Stimulated activated CD8-positive, alpha-beta memory T cell treated with anti-CD3 and anti-CD28 coated beads, Interleukin-4, amount 100 ng/mL, for 48 hours (primary cell): Measurements from ENCODE around the gene NUFIP1.
"Not testable (repeated sequence)": the region's sequence is repeated elsewhere in the genome, so short reads cannot be mapped to it uniquely, and the experiment has no call there.

Experiments
- DNase-seq: peaks from one replicate; pipeline ENCODE4 v3.0.0-alpha.2; 2020

The NUFIP1 gene

DNA sequence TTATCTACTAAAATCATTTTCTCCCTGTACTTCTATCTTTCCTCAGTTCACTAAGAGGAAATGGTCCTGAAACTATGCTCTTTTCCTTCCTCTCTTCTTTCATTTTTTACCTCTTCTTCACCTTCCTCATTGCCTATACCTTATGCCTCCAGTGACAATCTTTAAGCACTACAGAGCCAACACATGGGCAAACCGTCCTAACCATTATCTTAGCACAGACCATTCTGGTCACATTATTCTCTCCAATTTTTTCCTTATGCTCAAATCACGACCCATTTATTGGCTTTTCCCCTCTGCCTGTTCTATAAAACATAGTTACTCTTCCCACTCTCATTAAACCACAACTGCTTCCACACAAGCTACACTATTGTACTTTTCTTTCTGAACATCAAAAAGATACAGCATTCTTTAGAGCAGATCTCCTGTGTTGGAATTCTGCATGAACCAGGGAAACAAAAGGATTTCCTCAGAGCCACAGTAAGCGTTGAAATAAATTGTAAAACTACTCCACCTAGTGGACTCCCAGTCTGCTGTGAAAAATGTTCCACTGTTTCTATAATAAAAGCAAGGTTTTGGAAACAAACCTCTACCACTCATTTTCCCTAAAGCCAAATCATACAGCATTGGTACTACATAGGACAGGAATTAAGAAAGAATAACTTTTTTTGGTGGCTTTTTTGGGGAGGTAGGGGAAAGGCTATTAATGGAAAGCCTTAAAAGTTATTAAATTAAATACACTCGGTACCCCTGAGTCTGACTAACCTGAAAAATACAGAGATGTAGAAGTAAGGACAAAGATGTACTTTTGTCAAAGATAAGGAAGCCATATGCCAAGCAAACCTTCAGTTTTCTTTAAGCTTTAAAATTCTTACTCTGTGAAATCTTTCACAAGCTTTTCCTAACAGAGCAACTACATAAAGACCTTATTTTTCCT lies 19.5 kb downstream of the NUFIP1 start:
- DNase-seq = no peak

DNA sequence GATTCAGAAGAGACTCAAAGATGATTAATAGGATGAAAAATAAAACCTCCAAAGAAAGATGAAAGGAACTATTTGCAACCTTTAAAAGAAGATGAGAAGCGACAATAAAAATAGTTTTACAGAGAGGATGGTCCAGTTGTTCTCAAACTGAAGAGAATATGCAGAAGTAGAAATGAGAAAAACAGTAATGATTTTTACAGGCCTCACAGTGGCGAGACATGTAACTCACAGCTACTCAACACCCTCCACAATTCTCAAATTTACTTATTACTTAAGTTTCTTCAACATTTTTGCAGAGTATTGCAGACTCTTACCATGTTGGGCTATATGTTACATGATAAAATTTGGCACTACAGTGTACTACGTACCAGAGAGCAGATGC lies 20.8 kb downstream of the NUFIP1 start:
- no peak for DNase-seq

DNA sequence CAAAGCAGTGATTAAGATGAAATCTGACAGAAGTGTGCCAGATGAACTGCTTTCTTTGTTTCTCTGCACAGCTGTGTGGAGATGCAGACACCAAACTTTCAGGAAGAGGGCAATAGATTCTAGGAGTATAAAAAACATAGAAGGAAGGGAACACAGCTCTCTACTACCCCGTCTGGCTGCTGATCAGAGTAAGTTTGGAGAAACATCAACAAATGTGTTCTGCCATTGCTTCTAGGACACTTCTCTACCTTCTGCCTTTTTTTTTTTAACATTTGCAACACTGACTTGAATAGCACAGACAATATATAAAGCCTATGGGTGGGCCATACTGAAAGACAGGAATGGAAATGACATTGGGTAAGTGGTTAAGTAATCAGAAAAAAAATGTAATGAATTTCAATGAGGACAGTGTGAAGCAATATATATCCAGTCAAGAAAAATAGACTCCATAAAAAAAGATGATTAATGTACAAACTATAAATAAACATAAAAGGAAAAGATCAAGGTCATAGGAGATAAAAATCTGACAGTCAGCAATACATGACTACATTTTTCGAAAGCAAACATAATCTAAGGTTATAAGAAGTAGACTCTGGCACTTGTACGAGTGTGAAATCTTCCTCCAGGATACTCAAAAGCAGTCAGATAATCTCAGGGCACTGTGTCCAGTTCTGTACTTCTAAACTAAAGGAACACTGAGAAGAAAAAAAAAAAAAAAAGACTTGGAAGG lies 21.4 kb downstream of the NUFIP1 start:
- DNase-seq = no peak

DNA sequence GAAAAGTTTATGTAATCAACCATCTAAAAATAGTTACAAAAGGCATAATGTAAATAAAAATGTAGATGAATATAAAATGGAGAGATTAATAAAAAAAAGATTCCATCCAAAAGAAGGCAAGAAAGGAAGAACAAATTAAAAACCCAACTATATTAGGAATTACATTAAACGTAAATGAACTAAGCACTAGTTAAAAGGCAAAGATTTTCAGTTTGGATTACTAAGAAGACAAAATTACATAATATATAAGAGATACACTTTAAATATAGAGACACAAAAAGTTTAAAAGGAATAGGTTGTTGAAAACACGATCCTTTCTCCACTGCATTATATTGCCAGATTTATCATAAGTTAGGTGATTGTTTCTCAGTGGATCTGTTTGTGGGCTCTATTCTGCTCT lies 27.3 kb downstream of the NUFIP1 start:
- no peak for DNase-seq

DNA sequence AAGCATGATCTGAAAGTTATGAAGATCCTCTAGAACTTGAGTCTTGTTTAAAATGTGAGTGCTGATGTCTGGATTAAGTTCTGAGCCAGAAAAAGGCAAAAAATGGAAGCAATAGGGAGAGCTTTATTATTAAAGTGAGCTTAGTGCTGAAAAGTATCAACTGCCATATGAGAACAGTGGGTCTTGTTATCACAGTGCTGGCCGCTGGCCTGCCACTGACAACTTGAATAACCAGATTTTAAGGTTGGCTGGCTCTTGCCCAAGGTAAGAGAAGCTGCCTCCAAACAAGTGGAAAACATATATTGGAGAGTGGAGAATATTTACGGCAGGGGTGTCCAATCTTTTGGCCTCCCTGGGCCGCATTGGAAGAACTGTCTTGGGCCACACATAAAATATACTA lies 33.9 kb downstream of the NUFIP1 start:
- DNase-seq = no peak

DNA sequence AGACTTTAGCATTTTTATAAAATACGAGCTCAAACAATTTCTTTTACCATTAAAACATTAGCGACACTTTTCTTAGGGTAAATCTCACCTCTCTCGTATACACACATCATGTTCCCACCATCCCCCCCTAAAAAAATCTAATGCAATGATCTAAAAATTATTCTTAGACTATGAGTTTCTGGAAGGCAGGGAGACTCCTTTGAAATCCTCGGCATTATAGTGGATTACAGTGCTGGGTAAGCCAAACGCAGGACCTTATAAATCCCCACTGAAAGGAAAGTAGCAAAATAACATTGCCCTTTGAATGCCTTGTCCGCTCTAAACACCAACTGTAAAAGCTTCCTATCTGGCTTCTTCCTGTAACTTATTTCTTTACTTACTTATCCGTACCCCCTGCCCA lies 35.0 kb downstream of the NUFIP1 start:
- DNase-seq = no peak

DNA sequence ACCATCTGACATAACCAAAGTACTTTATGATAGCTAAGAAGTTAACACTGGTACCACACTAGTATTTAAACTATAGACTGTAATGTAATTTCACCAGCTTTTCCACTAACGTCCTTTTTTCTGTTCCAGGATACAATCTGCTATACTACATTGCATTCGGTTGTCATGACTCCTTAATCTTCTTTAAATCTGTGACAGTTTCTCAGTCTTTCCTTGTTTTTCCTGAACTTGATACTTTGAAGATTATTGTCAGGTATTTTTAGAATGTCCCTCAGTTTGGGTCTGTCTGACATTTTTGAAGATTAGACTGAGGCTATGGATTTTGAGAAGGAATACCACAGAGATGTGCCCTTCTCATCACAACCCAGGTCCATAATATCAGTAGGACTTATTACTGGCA lies 36.6 kb downstream of the NUFIP1 start:
- DNase-seq = no peak

DNA sequence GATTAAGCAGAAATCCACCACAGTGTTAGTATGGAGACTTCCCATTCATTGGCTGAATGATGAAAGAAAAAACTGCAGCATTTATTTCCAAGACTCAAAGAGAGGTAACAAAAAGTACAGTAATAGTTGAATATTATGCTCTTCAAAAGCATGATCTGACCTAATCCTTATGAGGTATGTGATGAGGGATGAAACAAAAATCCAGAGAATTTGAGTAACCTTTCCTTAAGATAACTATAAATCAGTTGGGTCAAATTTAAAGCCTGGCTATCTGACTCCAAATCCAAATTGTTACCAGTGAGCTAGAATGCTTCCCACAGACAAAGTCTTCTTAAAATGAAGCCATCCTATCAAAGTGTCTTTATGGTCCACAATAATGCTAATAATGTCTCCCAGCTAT lies 38.1 kb downstream of the NUFIP1 start:
- DNase-seq = no peak

DNA sequence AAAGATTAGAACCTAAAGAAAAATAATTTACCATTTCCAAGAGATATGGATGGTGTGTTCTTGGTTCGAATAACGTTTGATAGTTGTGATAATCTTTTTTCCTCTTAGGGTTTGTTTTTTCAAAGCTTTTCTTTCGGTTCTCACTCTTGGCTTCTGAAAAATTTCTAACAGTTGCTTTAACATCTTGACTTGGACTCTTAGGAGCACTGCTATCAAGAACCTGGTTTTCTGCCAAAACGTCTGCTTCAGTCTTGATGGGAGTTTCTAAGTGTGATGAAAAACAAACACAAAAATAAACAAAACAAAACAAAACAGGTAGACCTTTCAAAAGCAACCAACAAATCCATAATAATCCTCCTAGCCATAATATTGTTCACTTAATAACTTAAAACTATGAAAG lies 45.9 kb downstream of the NUFIP1 start:
- not testable (repeated sequence) for DNase-seq

DNA sequence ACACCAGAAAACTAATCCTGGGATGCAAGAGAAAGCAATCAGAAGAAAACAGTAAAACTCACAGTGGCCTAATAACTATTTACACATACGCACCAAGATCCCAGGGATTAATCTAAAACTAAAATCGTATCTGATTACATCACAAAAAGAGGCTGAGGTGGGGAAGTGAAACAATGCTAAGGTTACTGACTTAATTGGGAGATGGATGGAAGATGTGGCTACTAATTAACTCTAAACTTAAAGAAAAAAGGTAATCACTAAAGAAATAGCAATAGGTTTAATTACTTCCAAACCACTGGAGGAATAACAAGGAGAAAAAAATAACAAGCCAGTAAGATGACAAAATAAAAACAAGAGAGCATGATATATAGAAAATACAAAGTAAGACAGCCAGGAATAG lies 50.4 kb downstream of the NUFIP1 start:
- DNase-seq = no peak

DNA sequence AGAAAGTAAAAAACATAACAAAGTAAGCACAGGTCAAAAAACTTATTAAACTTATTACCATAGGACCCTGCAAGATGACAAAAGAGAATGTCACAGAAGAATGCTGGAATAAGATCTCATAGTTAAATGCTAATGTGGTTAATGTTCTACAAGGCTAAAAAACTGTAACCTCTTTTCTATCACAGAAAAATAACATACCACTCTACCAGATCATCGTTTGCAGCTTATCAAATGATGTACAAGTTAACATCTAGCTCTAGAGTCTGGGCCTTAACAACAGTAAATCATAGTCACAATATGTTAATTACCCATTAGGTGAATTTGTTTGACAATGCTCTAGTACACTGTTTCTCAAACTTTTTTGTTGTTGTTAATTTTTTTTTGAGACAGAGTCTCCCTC lies 53.0 kb downstream of the NUFIP1 start:
- DNase-seq = no peak

DNA sequence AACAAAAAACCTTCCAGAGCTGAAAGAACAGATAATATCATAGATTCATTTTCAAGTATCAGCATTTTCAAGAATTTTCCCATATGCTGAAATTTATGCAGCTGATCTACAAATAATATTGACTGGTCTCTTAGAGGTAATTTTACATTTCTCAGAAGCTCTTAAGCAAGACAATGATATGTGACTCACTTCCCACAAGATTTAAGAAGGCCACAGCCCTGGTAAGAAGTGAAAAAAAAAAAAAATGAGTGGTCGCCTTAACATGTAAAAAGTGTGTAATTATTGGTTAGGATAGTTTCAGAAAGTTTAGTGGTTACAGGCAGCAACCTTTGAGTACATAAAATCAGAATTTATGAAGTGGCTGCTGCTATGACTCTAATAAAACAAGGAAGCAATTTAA lies 54.5 kb downstream of the NUFIP1 start:
- DNase-seq = no peak

DNA sequence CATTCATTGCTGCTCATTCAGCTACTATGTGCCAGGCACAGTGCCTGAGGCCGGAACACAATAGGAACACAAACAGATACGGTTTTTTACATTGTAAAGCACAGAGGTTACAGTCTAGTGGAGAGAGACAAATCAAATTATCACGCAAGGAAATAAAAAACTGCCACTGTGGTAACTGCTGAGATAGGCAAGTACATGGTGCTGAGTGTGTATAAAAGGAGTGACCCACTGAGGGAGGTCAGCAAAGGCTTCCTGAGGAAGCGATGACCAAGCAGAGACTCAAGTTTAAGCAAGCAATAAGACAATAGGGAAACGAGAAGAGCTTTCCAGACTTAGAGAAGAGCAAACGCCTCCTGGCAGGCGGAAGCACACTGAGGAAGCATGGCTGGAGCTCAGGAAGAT lies 56.4 kb downstream of the NUFIP1 start:
- DNase-seq = no peak

DNA sequence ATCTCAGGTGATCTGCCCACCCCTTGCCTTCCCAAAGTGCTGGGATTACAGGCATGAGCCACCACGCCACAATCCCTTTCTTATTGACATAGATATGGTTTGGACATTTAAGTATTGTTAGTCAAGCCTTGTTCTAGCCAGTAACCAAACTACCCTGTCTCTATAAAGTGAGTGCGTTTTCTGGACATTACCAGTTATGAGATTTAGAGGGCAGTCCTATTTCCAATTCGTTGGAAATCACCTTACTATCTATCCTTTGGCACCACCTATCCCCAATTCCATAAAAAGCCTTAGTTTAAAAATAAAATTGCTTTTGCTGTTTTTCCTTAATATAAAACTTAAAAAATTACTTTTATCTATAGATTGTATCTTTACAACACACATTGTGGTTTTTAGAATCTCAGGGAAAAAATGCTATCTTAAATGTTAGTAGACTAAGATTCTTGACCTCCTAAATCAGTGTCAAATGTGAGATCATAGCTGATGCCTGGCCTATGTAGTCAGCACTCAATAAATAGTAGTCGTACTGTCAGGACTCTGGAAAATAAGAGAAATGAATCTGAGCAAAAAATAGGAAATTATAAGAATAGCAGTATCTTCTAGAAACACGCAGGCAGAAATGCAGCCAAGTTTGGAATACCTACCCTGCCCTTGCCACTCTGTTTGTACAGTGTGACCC lies 57.0 kb downstream of the NUFIP1 start:
- DNase-seq = no peak

DNA sequence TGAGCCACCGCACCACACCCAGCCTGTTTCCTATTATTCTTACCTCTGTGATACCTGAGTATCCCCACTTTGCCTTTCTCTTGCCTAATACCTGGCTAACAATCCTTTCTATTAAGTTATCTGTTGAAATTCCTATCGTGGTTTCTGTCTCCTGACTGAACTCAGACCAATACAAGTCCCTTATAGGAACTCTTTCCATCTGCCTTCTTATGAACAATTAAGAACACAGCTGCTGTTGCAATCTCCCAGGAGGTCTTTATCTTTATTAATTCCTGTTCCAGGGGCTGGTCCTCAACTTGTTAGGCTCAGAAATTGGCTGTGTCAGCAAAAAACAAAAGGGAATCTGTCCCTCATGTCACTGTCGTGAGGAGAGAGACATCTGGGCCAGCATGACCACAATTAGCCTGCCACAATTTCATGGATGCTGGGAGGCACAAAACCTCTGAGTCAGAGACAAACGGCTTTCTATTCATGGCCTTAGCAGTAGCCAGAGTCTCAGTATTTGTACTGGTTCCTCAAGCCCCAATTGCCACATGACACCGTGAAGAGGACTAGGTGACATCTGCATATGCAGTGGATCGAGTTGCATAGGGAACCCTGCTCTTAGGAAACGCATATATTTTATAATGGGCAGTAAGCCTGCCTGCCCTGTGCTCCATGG lies 58.2 kb downstream of the NUFIP1 start:
- DNase-seq = no peak

DNA sequence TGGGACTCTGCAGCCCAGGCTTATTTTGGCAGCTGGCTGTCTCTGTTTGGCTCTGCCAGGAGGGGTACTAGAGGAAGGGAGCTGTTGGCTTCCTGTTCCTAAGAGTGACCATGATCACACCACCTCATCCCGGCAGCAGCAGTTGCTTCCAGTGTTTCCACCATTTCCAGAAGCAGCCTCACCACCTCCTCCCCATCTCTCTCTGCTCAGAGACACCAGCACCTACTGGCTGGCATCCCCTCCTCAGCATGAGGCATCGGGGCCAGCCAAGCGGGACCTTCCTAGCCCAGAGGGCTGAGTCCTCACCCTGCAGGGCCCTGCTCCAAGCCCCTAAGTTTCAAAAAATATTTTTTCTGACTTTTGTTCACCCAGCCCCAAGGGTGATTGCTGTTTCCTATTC lies 59.0 kb downstream of the NUFIP1 start:
- DNase-seq = no peak

DNA sequence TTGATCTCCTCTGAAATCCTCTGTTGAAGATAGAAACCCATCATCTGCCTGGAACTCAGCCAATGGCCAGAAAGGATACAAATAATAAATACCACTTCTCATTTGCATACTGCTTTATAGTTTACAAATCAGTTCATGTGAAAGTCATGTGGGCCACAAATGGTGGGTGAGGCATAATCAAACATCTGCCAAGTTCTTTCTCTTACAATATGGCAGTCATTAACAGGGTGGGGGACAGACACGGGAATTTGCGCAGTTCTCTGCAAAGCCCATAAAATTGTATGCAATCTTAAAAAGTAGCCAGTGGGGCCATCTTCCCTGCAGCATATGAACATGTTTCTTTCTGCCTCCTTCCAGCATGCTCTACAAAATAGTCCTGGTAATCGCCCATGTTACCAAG lies 59.6 kb downstream of the NUFIP1 start:
- DNase-seq = no peak

DNA sequence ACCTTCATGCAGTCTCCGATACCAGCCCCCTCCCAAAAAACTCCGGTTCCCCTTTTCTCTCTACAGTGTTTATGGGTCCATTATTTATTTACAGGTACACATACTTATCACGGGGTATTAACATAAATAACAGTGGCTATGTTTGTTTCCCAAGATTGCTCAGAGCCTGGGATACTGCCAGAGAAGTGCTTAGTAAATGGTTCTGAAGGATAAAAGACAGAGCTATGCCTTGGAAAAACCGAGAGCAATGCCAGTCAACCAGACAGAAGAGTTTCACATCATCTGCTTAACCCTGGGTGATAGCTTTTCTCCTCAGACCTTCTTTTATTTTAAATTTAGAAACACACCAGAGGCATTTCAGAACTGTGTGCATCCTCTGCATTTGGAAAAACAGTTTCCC lies 61.3 kb downstream of the NUFIP1 start:
- DNase-seq = no peak

DNA sequence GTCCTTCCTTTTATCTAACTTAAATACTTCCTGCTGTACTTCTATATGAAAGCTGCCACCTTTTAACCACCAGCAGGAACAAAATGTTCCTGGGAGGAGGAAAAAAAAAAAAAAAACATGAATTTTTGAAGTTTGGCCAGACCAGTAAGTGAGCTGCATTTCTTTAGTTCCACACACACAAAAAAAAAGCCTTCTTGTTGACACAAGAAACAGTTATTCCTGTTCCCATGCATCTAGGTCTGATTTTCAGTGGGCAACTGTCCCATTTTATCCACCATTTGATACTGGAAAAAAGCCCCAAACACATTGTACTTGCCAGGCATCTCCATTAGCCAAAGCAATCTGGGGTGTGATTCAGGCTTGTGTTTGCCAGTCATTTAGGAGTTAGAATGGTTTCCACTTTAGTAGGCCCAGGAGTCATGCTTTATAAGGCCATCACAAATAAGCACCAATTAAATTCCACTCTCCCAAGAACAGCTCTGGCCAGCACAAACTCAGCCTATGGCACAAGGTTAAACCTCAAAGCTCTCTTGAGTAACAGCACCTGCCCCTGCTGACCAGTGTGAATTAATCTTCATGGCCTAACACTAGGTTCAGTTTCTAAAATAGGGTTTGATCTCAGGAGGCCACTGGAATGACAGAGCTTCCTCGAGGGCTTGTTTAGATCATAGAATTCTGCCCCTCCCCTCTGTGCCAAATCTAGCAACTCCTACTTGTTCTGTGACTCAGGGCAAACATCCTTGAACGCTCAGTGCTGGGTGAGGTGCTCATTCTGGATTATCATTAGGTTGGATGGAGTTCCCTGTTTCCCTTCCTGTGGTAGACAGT lies 67.1 kb downstream of the NUFIP1 start:
- DNase-seq = no peak

DNA sequence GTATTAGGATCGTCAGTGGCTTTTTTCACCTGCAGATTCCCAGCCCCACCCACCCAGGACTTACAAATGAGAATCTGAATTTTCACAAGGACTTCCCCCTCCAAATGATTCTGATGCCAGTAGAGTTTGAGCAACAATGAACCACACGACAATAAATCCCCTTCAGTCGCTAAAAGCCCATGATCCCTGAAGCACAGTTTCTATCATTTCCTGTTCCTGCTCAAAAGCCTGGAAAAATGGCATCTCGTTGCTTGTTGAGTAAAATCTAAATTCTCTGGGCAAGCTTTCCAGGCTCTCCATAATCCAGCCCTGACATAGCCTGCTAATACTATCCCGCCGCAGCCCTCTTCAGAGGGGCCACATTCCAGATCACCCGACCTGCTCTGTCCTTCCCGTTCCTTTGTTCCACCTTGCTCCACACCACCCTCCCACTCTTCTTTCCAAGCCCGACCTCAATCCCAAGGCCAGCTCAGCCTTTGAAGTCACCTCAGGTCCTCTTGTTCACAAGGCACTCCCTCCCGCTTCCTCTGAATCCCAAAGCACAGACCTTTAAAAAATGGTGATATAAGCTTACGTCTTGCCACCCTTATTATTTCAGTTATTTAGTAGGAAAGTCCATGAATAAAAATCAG lies 67.9 kb downstream of the NUFIP1 start:
- no peak for DNase-seq

DNA sequence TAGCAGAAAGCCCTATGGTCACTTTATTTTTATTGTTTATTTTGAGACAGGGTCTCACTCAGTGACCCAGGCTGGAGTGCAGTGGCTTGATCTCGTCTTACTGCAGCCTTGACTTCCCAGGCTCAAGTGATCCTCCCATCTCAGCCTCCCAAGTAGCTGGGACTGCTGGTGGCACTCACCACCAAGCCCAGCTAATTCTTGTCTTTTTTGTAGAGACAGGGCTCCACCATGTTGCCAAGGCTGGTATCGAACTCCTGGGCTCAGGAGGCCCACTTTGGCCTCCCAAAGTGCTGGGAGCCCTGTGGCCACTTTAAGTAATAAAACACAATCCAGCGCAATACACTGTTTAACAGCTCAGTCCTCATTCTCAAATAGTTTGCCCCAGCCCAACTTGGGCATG lies 69.3 kb downstream of the NUFIP1 start:
- no peak for DNase-seq
